ENCODE measurements around the gene PLEKHA6.

DNA sequence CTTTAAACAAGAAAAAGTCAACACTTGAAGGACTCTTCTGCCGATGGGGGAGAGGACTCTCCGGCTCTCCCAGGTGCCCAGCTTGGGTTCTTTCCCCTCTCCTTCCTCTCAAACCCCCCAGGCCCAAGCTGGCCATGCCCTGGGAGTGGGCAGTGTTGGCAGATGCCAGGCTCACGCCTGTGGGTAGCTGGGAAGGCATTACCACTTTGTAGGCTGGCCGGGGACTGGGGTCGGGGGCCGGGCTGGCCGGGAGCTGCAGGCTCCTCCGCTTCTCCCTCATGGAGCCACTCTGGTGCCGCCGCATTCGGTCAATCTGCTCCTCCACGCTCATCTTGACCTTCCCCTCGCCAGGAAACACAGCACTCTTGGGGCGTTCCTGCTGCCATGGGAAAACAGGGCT, 129.5 kb downstream of the PLEKHA6 start:
- TF ChIP-seq, protein P1, sequence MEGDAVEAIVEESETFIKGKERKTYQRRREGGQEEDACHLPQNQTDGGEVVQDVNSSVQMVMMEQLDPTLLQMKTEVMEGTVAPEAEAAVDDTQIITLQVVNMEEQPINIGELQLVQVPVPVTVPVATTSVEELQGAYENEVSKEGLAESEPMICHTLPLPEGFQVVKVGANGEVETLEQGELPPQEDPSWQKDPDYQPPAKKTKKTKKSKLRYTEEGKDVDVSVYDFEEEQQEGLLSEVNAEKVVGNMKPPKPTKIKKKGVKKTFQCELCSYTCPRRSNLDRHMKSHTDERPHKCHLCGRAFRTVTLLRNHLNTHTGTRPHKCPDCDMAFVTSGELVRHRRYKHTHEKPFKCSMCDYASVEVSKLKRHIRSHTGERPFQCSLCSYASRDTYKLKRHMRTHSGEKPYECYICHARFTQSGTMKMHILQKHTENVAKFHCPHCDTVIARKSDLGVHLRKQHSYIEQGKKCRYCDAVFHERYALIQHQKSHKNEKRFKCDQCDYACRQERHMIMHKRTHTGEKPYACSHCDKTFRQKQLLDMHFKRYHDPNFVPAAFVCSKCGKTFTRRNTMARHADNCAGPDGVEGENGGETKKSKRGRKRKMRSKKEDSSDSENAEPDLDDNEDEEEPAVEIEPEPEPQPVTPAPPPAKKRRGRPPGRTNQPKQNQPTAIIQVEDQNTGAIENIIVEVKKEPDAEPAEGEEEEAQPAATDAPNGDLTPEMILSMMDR (IDR thresholded peaks at IDR 0.05): no peak
- TF ChIP-seq EP300 (IDR thresholded peaks at IDR 0.05) (no peak), POLR2A (IDR thresholded peaks at IDR 0.05) (no peak)
